A673 (cell line): ENCODE results near the gene RAB11FIP4. TPM values are rescaled to one million over a fixed set of nuclear protein-coding genes. Genes with fewer than 3 reads are reported as not detected.

Source experiments
- BruUV-seq: library from RNA; stranded (reverse); fragments of 400-500 nt; replicated peaks from 2 replicates; lab custom pipeline; 2021; lab: Mats Ljungman, UMichigan
- CTCF ChIA-PET: fragments of 300-600 bp; sonication (Branson Sonifier 250); formaldehyde crosslinking; loops from one replicate; lab custom pipeline; 2022; ENCODE audit warnings: antibody characterized with exemption; lab: Charles Lee
- POLR2A ChIA-PET: fragments of 300-600 bp; sonication (Branson Sonifier 250); formaldehyde crosslinking; loops from one replicate; lab custom pipeline; 2022; ENCODE audit warnings: antibody characterized with exemption; ENCODE audit not compliant: low non-redundant PET; lab: Charles Lee
- DNase-seq: peaks from one replicate; pipeline ENCODE4 v3.0.0-alpha.2; 2015; ENCODE audit warnings: low spot score
- H3K27ac ChIP-seq: fragments of 200-600 bp; sonication (generic); 2 replicates; pipeline ENCODE4 v1.5.1; 2016; ENCODE audit warnings: mixed run types, low read depth, mild to moderate bottlenecking, mixed read lengths, antibody characterized with exemption, low read length; ENCODE audit not compliant: poor library complexity, severe bottlenecking
- H3K27me3 ChIP-seq: fragments of 200-600 bp; sonication (generic); replicated peaks from 2 replicates; pipeline ENCODE4 v1.6.1; 2017; ENCODE audit warnings: mixed run types, low read depth, mild to moderate bottlenecking, mixed read lengths, antibody characterized with exemption, low read length; ENCODE audit not compliant: insufficient read depth, poor library complexity
- H3K36me3 ChIP-seq: fragments of 200-600 bp; sonication (generic); 2 replicates; pipeline ENCODE4 v1.6.1; 2016; ENCODE audit warnings: mixed run types, mild to moderate bottlenecking, mixed read lengths, antibody characterized with exemption, low read length; ENCODE audit not compliant: insufficient read depth, poor library complexity, severe bottlenecking
- H3K4me1 ChIP-seq: fragments of 200-600 bp; sonication (generic); 2 replicates; pipeline ENCODE4 v1.6.1; 2017; ENCODE audit warnings: mixed run types, mild to moderate bottlenecking, mixed read lengths, antibody characterized with exemption, low read length; ENCODE audit not compliant: insufficient read depth, poor library complexity, severe bottlenecking
- H3K4me3 ChIP-seq: fragments of 200-600 bp; sonication (generic); 2 replicates; pipeline ENCODE4 v1.5.1; 2016; ENCODE audit warnings: low read depth, mixed run types, mild to moderate bottlenecking, mixed read lengths, low read length; ENCODE audit not compliant: poor library complexity, severe bottlenecking
- H3K9me3 ChIP-seq: fragments of 200-600 bp; sonication (generic); 2 replicates; pipeline ENCODE4 v1.6.1; 2016; ENCODE audit warnings: mixed run types, low read depth, mild to moderate bottlenecking, mixed read lengths, antibody characterized with exemption, low read length; ENCODE audit not compliant: poor library complexity, severe bottlenecking
- EZH2 ChIP-seq: fragments of 200-600 bp; sonication (generic); IDR thresholded peaks from 2 replicates; pipeline ENCODE4 v1.6.1; 2017; ENCODE audit warnings: borderline replicate concordance, low read depth, mild to moderate bottlenecking, mixed read lengths, antibody characterized with exemption, low read length; ENCODE audit not compliant: poor library complexity, severe bottlenecking
- intact Hi-C: fragments of 100-400 bp; cut with micrococcal nuclease; formaldehyde crosslinking; loops from one replicate; pipeline ENCODE4 v1.10.0; 2022; ENCODE audit not compliant: unreplicated experiment
- total RNA-seq: library from RNA; stranded (reverse); gene quantifications from 2 replicates; pipeline ENCODE4 v1.2.3, GENCODE V29; 2021
- TF ChIP-seq, protein P1 (sequence below): fragments of 300-800, 200-600 bp; sonication (generic); conservative IDR thresholded peaks from 2 replicates; pipeline ENCODE4 v1.5.1; 2017; ENCODE audit warnings: low read depth, mild to moderate bottlenecking, antibody characterized with exemption, low read length, moderate library complexity, mixed read lengths

RAB11FIP4 gene
- total RNA-seq, 1 experiment from 2014 or later, result 2.4 TPM

DNA sequence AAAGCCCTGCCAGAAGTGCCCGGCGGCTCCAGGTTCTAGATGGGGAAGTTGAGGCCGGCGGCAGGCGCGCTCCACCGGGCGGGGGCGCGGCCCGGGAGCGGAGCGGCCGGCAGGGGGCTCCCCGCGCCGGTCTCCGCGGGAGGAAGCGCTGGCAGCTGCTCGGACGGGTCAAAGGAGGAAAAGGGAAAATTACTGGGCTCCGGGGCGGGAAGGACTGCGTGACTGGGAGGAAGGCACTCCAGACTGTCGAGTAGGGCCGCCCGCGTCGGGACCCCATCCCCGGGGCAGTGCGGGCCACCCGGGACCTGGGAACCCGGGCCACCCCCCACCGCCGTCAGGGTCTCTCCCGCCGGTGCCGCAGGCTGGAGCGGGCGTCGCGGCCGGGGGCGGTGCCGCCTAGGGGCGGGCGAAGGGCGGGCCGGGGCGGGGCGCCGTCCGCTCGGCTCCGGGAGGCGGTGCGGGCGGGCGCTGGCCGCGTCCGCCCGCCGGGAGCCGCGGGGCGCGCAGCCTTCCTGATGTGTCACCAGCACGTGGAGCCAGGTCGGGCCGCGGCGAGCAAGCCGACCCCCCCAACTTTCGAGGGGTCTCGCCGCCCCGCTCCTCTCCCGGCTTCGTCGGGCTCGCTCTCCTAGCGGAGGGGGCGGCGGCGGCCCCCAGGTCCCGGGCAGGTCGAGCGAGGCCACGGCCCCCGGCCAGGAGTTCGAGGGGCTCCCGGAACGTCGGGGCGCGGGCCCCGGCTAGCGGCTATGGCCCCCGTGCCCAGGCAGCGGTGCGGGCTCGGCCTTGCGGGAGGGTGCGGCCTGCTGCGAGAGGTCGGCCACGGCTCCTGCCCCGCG, 167.5 kb downstream of the RAB11FIP4 start:
- no peaks in the 10 kb centered on the region for H3K27me3 ChIP-seq
- peak; percentile 44 for DNase-seq
- no peak for TF ChIP-seq EZH2
- TF ChIP-seq, protein P1, sequence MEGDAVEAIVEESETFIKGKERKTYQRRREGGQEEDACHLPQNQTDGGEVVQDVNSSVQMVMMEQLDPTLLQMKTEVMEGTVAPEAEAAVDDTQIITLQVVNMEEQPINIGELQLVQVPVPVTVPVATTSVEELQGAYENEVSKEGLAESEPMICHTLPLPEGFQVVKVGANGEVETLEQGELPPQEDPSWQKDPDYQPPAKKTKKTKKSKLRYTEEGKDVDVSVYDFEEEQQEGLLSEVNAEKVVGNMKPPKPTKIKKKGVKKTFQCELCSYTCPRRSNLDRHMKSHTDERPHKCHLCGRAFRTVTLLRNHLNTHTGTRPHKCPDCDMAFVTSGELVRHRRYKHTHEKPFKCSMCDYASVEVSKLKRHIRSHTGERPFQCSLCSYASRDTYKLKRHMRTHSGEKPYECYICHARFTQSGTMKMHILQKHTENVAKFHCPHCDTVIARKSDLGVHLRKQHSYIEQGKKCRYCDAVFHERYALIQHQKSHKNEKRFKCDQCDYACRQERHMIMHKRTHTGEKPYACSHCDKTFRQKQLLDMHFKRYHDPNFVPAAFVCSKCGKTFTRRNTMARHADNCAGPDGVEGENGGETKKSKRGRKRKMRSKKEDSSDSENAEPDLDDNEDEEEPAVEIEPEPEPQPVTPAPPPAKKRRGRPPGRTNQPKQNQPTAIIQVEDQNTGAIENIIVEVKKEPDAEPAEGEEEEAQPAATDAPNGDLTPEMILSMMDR, result peak; percentile 45; the same call in 1 of the 2 replicates
- H3K4me1 ChIP-seq, result no peaks in the 10 kb centered on the region
- H3K9me3 ChIP-seq, result no peaks in the 10 kb centered on the region
- ChIA-PET CTCF (no interaction called here), POLR2A (no interaction called here)
- H3K36me3 ChIP-seq, result no peaks in the 10 kb centered on the region
- no TSS peak for BruUV-seq
- H3K4me3 ChIP-seq, result peak overlapping the region; percentile 43
- intact Hi-C loops, result no loop called here
- no peak overlapping the region for H3K27ac ChIP-seq

DNA sequence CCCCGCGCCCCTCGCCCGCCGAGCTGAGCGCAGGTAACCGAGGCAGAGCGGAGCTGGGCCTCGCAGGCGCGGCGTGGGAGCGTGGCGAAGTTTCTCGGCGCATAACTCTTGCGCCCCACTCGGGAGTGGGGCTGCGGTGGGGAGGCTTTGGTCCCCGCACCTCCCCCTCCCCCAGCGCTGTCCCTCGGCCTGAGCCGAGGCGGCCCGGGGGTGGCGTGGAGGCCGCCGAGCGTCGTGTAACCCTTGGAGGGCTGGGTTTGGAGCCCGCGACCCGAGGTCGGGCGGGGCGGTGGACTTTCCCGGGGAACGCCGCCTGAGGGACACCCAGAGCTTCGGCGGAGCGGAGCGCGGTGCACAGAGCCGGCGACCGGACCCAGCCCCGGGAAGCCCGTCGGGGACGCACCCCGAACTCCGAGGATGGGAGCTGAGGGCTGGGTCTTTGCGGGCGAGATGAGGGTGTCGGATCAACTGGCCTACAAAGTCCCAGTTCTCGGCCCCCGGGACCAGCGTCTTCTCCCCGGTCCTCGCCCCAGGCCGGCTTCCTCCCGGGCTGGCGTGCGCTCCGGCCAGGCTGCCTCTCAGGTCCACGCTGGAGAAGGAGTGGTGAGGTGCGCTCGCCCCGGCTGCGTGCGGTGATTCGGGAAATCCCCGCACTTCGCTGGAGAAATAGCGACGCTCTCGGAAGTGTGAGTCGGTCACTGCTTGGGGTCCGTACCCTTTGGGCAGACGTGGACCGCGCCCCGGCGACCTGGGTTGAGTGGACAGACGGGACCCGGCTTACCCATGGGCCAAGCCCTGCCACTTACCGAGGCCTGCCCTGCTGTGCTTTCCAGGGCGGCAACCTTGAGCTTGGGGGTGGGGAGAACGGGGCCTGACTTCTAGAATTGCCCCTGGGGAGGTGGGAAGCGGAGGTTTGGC, 168.4 kb downstream of the RAB11FIP4 start:
- H3K4me1 ChIP-seq, result no peaks in the 10 kb centered on the region
- no TSS peak for BruUV-seq
- intact Hi-C loops, result no loop called here
- H3K9me3 ChIP-seq, result no peaks in the 10 kb centered on the region
- no peaks in the 10 kb centered on the region for H3K36me3 ChIP-seq
- no peak for TF ChIP-seq EZH2
- TF ChIP-seq, protein P1, result no peak
- no peaks in the 10 kb centered on the region for H3K27me3 ChIP-seq
- ChIA-PET POLR2A (no interaction called here), CTCF (no interaction called here)
- H3K27ac ChIP-seq, result no peak overlapping the region
- H3K4me3 ChIP-seq, result peak overlapping the region; percentile 43
- no peak for DNase-seq

DNA sequence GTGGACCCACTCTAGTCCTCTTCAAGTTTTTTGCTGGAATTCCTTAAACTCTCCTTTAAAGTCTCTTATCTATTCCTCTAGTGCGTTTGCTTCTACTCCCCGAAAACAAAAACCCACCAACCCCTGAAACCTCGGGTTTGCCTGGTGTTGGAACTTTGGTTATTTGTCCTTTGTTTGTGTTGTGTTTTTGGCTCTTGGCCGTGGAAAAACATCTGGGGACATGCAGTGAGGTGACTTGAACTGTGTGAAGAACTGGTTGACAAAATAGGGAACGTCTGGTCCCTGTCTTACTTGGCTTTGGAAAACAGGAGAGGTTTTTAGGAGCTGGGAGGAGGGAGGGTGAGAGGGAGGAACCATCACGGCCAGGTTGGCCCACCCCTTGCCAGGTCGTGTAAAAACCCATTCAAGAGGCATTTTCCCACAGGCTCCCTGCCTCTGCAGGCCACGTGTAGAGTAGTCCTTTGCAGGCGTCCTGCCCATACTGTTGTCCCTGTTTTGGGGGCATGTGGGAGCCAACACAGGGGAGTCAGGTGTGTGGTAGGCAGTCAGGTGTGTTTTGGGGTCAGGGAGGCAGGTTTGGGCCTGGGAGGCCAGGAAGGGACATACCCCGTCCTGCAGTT, 169.3 kb downstream of the RAB11FIP4 start:
- Histone ChIP-seq H3K9me3 (no peaks in the 10 kb centered on the region), H3K4me3 (no peak overlapping the region), H3K27me3 (no peaks in the 10 kb centered on the region), H3K36me3 (no peaks in the 10 kb centered on the region), H3K27ac (no peak overlapping the region), H3K4me1 (no peaks in the 10 kb centered on the region)
- POLR2A ChIA-PET, result no interaction called here
- no TSS peak for BruUV-seq
- CTCF ChIA-PET, result no interaction called here
- no peak for DNase-seq
- no peak for TF ChIP-seq EZH2
- TF ChIP-seq, protein P1, result no peak
- intact Hi-C loops, result no loop called here
